Measurements from ENCODE around the gene SEC23B. TPM values are rescaled to one million over a fixed set of nuclear protein-coding genes. Genes with fewer than 3 reads are reported as not detected.
A peak's percentile ranks its signal among the peaks of the same experiment; 100 is the strongest.

Gene SEC23B
- total and polyA plus RNA-seq, 10 of the 15 experiments (the other 5 are each of a cell fraction or from before 2014, with no cell fraction given): 49.1 to 121 (median 75.6) TPM

DNA sequence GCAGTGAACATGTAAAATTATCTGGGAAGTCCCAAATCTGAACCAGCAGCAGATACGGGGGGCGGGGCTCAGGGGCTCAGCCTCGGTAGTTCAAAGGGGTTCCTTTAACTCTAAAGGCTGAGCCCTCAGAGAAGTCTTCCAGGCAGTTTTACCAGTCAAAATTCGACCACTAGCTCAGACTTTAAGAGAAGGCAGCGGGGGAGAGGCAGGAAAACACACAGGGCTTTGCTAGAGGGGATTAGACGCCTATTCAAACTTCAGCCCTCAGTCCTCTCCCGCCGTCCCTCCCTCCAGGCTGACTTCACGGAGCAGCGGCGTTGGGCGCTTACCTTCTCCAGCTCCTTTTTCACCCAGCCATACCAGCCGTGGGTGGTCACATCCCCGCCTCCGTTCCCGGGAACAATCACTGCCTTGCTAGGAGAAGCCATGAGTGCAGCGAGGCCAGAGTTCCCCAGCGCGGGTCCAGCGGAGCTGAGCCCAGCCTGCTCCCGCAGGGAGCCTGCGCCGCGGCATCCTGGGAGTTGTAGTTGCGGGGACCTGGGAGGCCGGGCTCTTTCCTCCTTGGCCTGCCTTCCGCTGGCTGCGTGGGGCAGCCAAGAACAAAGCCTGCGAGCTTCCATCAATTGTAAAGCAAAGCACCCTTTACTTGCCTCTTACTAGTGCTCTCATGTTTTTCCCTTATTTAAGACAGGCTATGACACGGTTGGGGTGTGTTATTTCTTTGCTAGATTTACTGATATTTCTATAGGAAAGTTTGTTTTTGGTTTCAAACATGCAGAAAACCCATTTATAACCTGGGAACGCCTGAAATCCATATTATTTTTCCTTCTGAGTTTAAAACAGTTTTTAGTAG is 10.8 kb upstream of the SEC23B start, which contains the start of gene RBBP9:
RBBP9 (minus strand) TSS at position 486 of the 853 bp plus-strand sequence; CDS start at position 428, 58 bp downstream.
- H3K36me3 ChIP-seq (ENCODE audit: control insufficient read depth in 2 of 2, insufficient read depth in 2 of 2, low read length in 1 of 2): 0 out of 4 replicates have a peak, but pooled peaks cover 0 to 3% of the 10 kb centered on the region in 2 experiments
- ChIA-PET RAD21 (ENCODE audit: unreplicated experiment) (interaction anchor here (1.0 to 4.0 kb wide), 11 partner anchors 8 to 926 kb away, joined by 3 to 67 read pairs (median 4); partner anchors contain the start of genes DZANK1, POLR3F and SEC23B), SMC1A (ENCODE audit: uncharacterized antibody, unreplicated experiment) (interaction anchor here (0.9 to 3.9 kb wide), 10 partner anchors 10 to 84 kb away, joined by 3 to 83 read pairs (median 5); partner anchors contain the start of genes DZANK1, POLR3F and SEC23B)
- TF ChIP-seq RELB (IDR thresholded peaks at IDR 0.05; ENCODE audit: low read depth): peak; percentile 76
- no peak for TF ChIP-seq FOS (IDR thresholded peaks at IDR 0.05; ENCODE audit: borderline replicate concordance, extremely low read depth, insufficient read length)
- no peak for TF ChIP-seq ESRRA (IDR thresholded peaks at IDR 0.05; ENCODE audit: low read length)
- 0 out of 2 replicates have a peak, but pooled peaks have one; percentile 34 for TF ChIP-seq PAX5 (IDR thresholded peaks at IDR 0.05; ENCODE audit: borderline replicate concordance, low read depth, low read length)
- peak; percentile 75; the same call in 1 of the 2 replicates for TF ChIP-seq ZNF207 (IDR thresholded peaks at IDR 0.05; ENCODE audit: borderline replicate concordance)
- 0 out of 2 replicates have a peak, but pooled peaks have one; percentile 44 for TF ChIP-seq GATAD2B (conservative IDR thresholded peaks at IDR 0.05; ENCODE audit: low read depth)
- 0 out of 2 replicates have a peak, but pooled peaks have one; percentile 41 for TF ChIP-seq SMARCA5 (IDR thresholded peaks at IDR 0.05)
- no peak for TF ChIP-seq BRCA1 (IDR thresholded peaks at IDR 0.05; ENCODE audit: low read depth, low read length)
- TF ChIP-seq MYC (IDR thresholded peaks at IDR 0.05; ENCODE audit: insufficient read depth, insufficient read length, insufficient replicate concordance, low read length, severe bottlenecking): no peak
- TF ChIP-seq, protein P1, sequence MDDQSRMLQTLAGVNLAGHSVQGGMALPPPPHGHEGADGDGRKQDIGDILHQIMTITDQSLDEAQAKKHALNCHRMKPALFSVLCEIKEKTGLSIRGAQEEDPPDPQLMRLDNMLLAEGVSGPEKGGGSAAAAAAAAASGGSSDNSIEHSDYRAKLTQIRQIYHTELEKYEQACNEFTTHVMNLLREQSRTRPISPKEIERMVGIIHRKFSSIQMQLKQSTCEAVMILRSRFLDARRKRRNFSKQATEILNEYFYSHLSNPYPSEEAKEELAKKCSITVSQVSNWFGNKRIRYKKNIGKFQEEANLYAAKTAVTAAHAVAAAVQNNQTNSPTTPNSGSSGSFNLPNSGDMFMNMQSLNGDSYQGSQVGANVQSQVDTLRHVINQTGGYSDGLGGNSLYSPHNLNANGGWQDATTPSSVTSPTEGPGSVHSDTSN (IDR thresholded peaks at IDR 0.05; ENCODE audit: insufficient replicate concordance, low read depth, low read length): no peak
- peak; percentile 19; the same call in 1 of the 2 replicates for TF ChIP-seq ZNF687 (IDR thresholded peaks at IDR 0.05)
- peak; percentile 50; the same call in 1 of the 2 replicates for TF ChIP-seq CREM (IDR thresholded peaks at IDR 0.05; ENCODE audit: low read depth)
- peak; percentile 92 for TF ChIP-seq HCFC1 (IDR thresholded peaks at IDR 0.05; ENCODE audit: low read length)
- no peak for TF ChIP-seq MYB (IDR thresholded peaks at IDR 0.05; ENCODE audit: borderline replicate concordance, low read depth, low read length)
- TF ChIP-seq NR2C1 (IDR thresholded peaks at IDR 0.05): peak; percentile 47; the same call in 1 of the 2 replicates

More for the DNA sequence above, 10.8 kb upstream of the SEC23B start, which contains the start of gene RBBP9:
- peak within 1 kb of the TSS; percentile 58 for H3K9ac ChIP-seq (ENCODE audit: control insufficient read depth, insufficient read depth, low read length)
- ChIA-PET POLR2A (interaction anchor here (0.7 to 4.7 kb wide), 6 partner anchors 9 to 209 kb away, joined by 3 to 96 read pairs (median 6); partner anchors contain the start of genes DZANK1, POLR3F, SEC23B and SMIM26), CTCF (interaction anchor here (0.7 to 5.2 kb wide), 7 partner anchors 8 to 83 kb away, joined by 3 to 46 read pairs (median 4); partner anchors contain the start of genes DZANK1, POLR3F and SEC23B)
- BruUV-seq (replicated peaks): no TSS peak
- in situ Hi-C loops (cut with MboI): no loop called here
- FAIRE-seq: peak; percentile 27
- H2AFZ ChIP-seq (ENCODE audit: control insufficient read depth, low read depth, low read length): peak within 1 kb of the TSS; percentile 94
- intact Hi-C loops (cut with micrococcal nuclease; ENCODE audit: unreplicated experiment): loop anchor here (1.0 to 2.0 kb wide), 2 partner anchors 10 to 70 kb away; partner anchors contain the start of genes SEC23B and SMIM26
- peak within 1 kb of the TSS; percentile 1 for H3K4me2 ChIP-seq (ENCODE audit: control insufficient read depth, insufficient read depth)
- H3K9me3 ChIP-seq (replicated peaks; ENCODE audit: control insufficient read depth, insufficient read depth, low read length): no peaks in the 10 kb centered on the region
- no peaks in the 10 kb centered on the region for H3K27me3 ChIP-seq (replicated peaks in 1 of 2; ENCODE audit: control insufficient read depth in 2 of 2, insufficient read depth in 2 of 2, low read length in 1 of 2)
- 4% methylated on average over 31 of the region's 31 CpGs for WGBS (ENCODE audit: insufficient coverage, insufficient replicate concordance, low lambda C conversion rate, missing lambda C conversion rate)
- peak within 1 kb of the TSS; percentile 73 for H3K4me3 ChIP-seq
- no peaks in the 10 kb centered on the region for H3K79me2 ChIP-seq (ENCODE audit: control insufficient read depth, insufficient read depth, low read length)
- DNase-seq (ENCODE audit: low read depth, low spot score): peak; percentile 31
- peak; percentile 100 for ATAC-seq
- H3K4me1 ChIP-seq (ENCODE audit: control insufficient read depth, insufficient read depth, low read length): no peaks in the 10 kb centered on the region
- H4K20me1 ChIP-seq (ENCODE audit: control insufficient read depth, insufficient read depth): no peaks in the 10 kb centered on the region
- peak within 1 kb of the TSS; percentile 45 for H3K27ac ChIP-seq (ENCODE audit: control insufficient read depth, insufficient read depth)
